GM21786 (cell line): ENCODE results near the gene HEBP2.

Experiments
- ATAC-seq: cut with Tn5 transposase; IDR thresholded peaks from one replicate; pipeline ENCODE4 v1.9.1; 2021; ENCODE audit not compliant: unreplicated experiment

The HEBP2 gene

GRCh38 chr6:138451043-138451442, 47.0 kb downstream of the HEBP2 start:
- ATAC-seq, result no peak

DNA sequence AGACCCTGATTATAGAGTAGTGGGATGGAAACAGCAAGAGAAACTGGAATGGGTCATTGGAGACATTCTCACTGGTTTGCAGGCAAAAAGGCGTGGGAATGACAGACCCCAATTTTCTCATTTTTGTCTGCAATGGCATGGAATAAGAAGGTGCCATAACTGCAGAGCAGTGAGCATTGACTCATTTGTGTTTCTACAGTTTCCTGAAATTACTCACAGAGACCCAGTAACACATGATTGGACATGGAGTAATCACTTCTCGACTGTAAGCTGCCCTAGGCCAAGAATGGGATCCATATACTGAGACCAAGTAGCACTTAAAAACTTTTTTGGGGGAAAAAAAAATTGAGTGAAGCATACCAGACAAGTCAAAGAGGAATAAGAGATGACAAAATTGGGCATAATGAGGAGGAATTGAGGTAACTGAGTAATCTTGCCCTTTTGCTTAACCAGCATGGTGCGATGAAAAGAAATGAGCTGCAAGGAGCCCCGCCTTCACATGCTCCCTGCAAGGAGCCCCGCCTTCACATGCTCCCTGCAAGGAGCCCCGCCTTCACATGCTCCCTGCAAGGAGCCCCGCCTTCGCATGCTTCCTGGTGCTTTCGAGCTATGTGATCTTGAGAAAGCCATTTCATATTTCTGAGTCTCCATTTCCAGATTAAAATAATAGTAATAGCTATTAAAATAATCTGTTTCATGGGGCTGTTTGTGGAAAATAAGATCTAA, 51.1 kb downstream of the HEBP2 start:
- peak; percentile 31 for ATAC-seq

DNA sequence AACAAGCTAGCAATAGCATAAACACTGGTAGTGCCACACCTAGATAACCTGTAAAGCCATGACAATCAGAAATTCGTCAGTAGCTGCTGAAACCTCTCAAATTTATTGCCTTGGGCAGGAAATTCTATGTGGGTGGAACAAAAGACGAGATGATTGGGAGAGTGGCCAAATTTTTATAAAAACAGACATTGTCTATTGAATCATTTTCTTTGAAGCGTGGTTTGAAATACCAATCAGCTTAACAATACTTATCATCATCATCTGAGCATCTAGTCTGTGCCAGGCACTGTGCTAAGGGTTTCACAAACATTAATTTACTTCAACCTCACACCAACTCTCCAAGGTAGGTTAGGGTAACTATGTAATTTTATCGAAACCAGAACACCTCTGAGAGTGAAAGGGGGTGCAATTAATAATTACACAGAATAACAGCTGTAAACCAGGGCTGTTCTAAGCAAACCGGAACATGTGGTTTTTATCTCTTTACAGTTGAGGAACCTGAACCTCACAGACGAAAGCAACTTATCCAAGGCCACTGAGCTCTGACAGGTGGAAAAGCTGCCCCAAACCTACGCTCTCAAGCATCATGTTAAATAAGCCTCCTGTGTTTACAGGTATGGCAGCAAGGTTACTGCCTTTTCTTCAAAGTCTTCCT, 51.9 kb downstream of the HEBP2 start:
- peak; percentile 94 for ATAC-seq

DNA sequence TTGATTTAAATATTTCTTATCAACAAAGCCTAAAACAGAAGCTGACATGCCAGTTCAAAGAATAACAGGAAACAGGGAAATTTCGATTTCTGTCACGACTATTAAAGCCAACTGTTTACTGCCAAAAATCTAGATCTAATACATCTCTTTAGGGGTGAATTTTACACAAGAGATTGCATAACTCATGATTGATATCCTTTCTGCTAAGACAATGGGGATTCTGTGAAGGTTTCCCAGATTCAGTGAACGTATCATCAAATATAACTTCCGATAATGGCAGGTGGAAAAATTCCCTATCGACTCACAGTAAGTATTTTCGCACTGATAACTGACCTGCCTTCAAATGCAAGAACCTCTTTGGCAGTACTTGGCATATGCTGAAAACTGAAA, 52.4 kb downstream of the HEBP2 start:
- no peak for ATAC-seq

DNA sequence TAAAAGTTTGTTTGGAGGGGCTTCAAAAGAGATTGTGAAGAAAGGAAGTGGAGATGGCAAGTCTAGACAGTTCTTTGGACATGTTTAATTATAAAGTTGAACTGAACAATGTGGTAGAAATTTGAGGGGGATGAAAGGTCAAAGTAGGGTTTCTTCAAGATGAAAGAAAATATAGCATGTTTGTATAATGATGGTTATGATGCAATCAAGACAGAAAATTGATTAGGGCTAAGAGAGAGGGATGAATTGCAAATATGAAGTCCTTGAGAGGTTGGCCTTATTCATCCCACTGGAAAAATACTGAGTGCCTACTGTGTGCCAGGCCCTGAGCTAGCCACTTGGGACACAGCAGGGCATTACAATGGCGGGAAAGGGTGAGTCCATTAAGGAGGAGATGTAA, 57.6 kb downstream of the HEBP2 start:
- no peak for ATAC-seq

DNA sequence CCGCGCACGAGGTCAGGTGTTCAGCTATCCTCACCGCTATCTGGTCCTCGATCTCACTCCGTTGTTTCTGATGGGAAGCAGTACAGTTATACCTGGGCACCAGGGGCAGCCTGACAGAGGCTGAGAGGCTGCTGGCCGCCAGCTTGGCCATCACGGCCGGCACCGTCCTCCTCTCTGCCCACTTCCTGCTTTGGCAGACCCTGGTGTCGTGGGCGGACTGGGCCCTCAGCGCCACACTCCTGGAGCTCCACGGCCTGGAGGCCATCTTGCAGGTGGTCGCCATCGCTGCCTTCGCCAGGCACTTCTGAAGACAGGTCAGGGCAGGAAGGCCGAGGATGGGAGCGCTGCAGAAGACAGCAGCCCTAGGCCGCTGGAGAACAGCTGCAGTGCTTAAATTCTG, 60.1 kb downstream of the HEBP2 start:
- ATAC-seq, result no peak

- ATAC-seq, result no peak
Measured at GRCh38 chr6:138465007-138465645, 61.1 kb downstream of the HEBP2 start.

DNA sequence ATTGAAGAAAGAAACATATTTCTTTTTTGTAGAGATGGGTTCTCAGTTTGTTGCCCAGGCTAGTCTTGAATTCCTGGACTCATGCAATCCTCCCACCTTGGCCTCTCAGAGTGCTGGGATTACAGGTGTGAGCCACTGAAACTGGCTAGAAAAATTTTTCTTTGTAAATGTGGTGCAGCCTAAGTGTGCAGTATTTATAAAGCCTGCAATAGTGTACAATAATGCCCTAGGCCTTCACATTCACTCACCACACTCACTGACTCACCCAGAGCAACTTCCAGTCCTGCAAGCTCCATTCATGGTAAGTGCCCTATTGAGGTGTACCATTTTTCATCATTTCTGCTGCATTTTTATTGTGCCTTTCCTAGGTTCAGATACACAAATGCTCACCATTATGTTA, 63.9 kb downstream of the HEBP2 start:
- no peak for ATAC-seq

DNA sequence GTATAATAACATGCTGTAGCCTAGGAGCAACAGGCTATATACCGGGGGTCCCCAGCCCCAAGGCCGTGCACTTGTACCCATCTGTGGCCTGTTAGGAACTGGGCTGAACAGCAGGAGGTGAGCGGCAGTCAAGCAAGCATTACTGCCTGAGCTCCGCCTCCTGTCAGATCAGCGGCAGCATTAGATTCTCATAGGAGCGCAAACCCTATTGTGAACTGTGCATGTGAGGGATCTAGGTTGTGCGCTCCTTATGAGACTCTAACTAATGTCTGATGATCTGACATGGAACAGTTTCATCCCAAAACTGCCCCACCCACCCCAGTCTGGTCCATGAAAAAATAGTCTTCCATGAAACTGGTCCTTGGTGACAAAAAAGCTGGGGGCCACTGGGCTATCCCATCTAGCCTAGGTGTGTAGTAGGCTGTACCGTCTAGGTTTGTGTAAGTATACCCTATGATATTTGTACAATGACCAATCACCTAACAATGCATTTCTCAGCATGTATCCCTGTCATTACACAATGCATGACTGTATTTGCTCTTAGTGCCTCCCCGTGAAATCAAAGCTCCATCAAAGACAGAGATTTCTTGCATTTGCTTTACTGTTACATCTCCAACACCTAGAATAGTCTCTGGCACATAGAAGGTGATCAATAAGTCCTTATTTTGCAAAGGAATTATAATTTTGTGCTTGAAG, 64.4 kb downstream of the HEBP2 start:
- ATAC-seq, result no peak
